ENCODE measurements around the gene MTARC1. TPM values are rescaled to one million over a fixed set of nuclear protein-coding genes. Genes with fewer than 3 reads are reported as not detected.

Gene MTARC1
- total RNA-seq, 4 donors from 2014 or later = 10.0 to 28.8 (median 16.6) TPM

DNA sequence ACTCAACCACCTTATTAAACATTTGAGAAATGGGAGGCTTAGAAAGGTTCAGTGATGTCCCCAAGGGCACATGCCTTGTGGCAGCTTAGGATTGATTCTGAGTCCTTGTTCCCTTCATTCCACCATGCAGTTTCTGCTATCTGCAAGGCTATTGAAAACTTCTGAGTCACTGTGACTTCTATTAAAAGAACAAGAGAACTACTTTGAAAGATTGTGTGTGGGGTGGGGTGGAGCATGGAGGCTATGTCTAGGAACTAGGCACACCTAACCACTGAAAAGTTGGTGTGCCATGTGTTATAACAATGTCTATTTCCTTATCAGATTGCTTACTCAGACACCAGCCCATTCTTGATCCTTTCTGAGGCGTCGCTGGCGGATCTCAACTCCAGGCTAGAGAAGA is 10.8 kb downstream of the MTARC1 start:
- in situ Hi-C loops (cut with MboI; ENCODE audit: low pct_ligation_motif_present in 1 of 4, low pct_unique_long_range_greater_than_20kb in 1 of 4, low sequenced_read_pairs in 3 of 4) = loop anchor here in 3 of 4 donors (25.0 kb wide), 2 partner anchors 110 to 510 kb away; partner anchors contain the start of gene C1orf115 (in 1 of the 3)
- Histone ChIP-seq H3K27me3 (no peaks in the 10 kb centered on the region), H3K4me1 (peaks cover 0 to 17% (median 5%) of the 10 kb centered on the region in 4 donors), H3K36me3 (no peaks in the 10 kb centered on the region), H3K9me3 (no peaks in the 10 kb centered on the region), H3K4me3 (no peak overlapping the region), H3K27ac (peak overlapping the region in 3 of 4 donors; percentile 22 to 63 (median 28))
- TF ChIP-seq EP300 (IDR thresholded peaks at IDR 0.05; ENCODE audit: low read depth) = no peak
- TF ChIP-seq POLR2AphosphoS5 (IDR thresholded peaks at IDR 0.05) = no peak
- TF ChIP-seq, protein P1, sequence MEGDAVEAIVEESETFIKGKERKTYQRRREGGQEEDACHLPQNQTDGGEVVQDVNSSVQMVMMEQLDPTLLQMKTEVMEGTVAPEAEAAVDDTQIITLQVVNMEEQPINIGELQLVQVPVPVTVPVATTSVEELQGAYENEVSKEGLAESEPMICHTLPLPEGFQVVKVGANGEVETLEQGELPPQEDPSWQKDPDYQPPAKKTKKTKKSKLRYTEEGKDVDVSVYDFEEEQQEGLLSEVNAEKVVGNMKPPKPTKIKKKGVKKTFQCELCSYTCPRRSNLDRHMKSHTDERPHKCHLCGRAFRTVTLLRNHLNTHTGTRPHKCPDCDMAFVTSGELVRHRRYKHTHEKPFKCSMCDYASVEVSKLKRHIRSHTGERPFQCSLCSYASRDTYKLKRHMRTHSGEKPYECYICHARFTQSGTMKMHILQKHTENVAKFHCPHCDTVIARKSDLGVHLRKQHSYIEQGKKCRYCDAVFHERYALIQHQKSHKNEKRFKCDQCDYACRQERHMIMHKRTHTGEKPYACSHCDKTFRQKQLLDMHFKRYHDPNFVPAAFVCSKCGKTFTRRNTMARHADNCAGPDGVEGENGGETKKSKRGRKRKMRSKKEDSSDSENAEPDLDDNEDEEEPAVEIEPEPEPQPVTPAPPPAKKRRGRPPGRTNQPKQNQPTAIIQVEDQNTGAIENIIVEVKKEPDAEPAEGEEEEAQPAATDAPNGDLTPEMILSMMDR (IDR thresholded peaks at IDR 0.05) = no peak
- TF ChIP-seq POLR2A (IDR thresholded peaks at IDR 0.05) = no peak
- WGBS, 2 donors (ENCODE audit: low coverage in 1 of 2) = 78 to 79% methylated on average over 3 of the region's 3 CpGs
- intact Hi-C loops (cut with DNase I; ENCODE audit: low total_unique reads) = no loop called here
- DNase-seq = no peak

DNA sequence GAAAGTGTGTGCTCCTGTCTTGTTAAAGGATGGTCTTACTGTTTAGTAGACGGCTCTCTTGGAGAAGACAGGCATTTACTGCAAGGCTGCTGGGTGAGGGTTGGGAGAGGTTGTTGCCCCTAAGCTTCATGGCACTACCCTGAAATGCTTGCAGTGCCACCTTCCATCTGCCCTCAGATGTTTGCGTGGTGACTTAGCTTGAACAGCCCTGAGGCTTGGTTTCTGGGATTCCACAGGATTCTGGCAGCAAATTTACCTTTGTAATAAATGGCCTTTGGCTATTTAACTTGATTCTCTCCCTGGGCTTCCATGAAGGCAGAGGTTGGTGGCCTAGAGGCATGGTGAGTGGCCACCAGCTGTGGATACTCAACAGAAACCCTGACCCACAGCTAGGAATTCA is 11.6 kb downstream of the MTARC1 start:
- H3K4me1 ChIP-seq = peaks cover 0 to 25% (median 7%) of the 10 kb centered on the region in 4 donors
- peak overlapping the region in 2 of 4 donors; percentile 22 to 45 for H3K27ac ChIP-seq
- 80 to 91% methylated on average over 1 to 2 of the region's 2 CpGs for WGBS, 2 donors (ENCODE audit: low coverage in 1 of 2)
- DNase-seq = no peak
- intact Hi-C loops (cut with DNase I; ENCODE audit: low total_unique reads) = no loop called here
- no peaks in the 10 kb centered on the region for H3K27me3 ChIP-seq
- no peak overlapping the region for H3K4me3 ChIP-seq
- no peaks in the 10 kb centered on the region for H3K9me3 ChIP-seq
- TF ChIP-seq POLR2AphosphoS5 (IDR thresholded peaks at IDR 0.05) (no peak), POLR2A (IDR thresholded peaks at IDR 0.05) (no peak), EP300 (IDR thresholded peaks at IDR 0.05; ENCODE audit: low read depth) (no peak)
- TF ChIP-seq, protein P1 (IDR thresholded peaks at IDR 0.05) = no peak
- in situ Hi-C loops (cut with MboI; ENCODE audit: low pct_ligation_motif_present in 1 of 4, low pct_unique_long_range_greater_than_20kb in 1 of 4, low sequenced_read_pairs in 3 of 4) = loop anchor here in 3 of 4 donors (25.0 kb wide), 2 partner anchors 111 to 511 kb away; partner anchors contain the start of gene C1orf115 (in 1 of the 3)
- no peaks in the 10 kb centered on the region for H3K36me3 ChIP-seq

DNA sequence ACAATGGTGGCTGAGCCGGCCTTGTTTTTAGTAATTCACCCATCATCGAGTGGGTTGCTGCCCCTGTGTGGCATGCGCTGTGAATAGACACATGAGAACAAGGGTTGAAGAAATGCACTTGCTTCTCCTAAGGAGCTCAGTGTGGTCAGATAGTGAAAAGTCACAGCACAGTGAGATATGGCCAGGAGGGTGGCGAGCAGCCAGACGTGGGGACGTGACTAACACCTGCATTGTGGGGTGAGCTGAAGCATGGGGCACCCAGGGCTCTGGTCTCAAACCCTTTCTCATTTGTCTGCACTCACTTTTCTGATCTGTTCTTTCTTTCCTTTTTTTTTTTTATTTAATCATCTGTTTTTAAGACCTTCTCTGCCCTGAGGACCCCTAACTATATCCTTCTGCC is 13.5 kb downstream of the MTARC1 start:
- WGBS, 2 donors (ENCODE audit: low coverage in 1 of 2) = 86 to 89% methylated on average over 6 of the region's 6 CpGs
- Histone ChIP-seq H3K27ac (no peak overlapping the region), H3K27me3 (no peaks in the 10 kb centered on the region), H3K4me3 (no peak overlapping the region), H3K36me3 (no peaks in the 10 kb centered on the region), H3K4me1 (peaks cover 0 to 37% (median 6%) of the 10 kb centered on the region in 4 donors), H3K9me3 (no peaks in the 10 kb centered on the region)
- DNase-seq = no peak
- TF ChIP-seq EP300 (IDR thresholded peaks at IDR 0.05; ENCODE audit: low read depth) = no peak
- no peak for TF ChIP-seq POLR2A (IDR thresholded peaks at IDR 0.05)
- TF ChIP-seq POLR2AphosphoS5 (IDR thresholded peaks at IDR 0.05) = no peak
- TF ChIP-seq, protein P1 (IDR thresholded peaks at IDR 0.05) = no peak
- intact Hi-C loops (cut with DNase I; ENCODE audit: low total_unique reads) = no loop called here
- in situ Hi-C loops (cut with MboI; ENCODE audit: low pct_ligation_motif_present in 1 of 4, low pct_unique_long_range_greater_than_20kb in 1 of 4, low sequenced_read_pairs in 3 of 4) = loop anchor here in 2 of 4 donors (25.0 kb wide), 2 partner anchors 637 to 937 kb away; partner anchors contain the start of gene DUSP10 (in 1 of the 2)

DNA sequence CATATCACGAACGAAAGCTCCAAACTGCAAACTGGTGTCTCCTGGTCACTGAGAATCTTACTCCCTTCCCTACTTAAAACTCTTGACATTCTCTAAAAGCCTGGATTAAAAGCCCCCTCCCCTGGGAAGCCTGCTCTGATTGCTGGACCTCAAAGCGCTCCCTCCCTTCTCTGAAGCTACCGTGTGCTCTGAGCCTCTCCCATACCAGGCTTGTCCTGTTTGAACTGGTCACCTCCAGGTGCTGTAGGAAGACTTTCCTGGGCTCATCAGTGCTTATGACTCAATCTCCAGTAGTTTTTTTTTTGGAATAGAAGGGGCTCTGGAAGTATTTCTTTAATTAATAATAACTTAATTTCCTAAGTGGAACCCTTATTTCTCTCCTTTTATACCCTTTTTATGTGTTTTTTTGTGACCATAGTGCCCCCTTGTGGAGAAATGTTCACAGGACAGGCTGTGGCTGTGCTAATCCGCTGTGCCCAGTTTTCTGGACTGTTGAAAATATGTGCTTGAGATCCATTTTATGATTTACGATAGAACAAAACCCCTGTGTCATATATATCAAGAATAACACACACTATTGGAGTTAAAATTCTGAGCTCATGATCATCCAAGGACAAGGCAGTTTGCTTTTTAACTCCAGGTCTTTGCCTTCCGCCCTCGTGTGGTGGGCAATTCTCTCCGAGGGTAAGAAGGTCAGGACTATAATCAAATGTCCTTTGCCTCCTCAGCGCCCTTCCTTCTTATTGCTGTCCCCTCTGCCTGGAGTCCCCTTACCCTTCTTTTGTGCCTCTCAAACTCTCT is 16.9 kb downstream of the MTARC1 start:
- Histone ChIP-seq H3K9me3 (no peaks in the 10 kb centered on the region), H3K27me3 (no peaks in the 10 kb centered on the region), H3K4me1 (peaks cover 0 to 24% (median 4%) of the 10 kb centered on the region in 4 donors), H3K4me3 (no peak overlapping the region), H3K36me3 (no peaks in the 10 kb centered on the region), H3K27ac (peak overlapping the region; percentile 49 to 70 (median 58))
- TF ChIP-seq POLR2AphosphoS5 (IDR thresholded peaks at IDR 0.05) (no peak), EP300 (IDR thresholded peaks at IDR 0.05; ENCODE audit: low read depth) (no peak), POLR2A (IDR thresholded peaks at IDR 0.05) (no peak)
- TF ChIP-seq, protein P1 (IDR thresholded peaks at IDR 0.05) = peak; percentile 75 to 87 (median 78)
- in situ Hi-C loops (cut with MboI; ENCODE audit: low pct_ligation_motif_present in 1 of 4, low pct_unique_long_range_greater_than_20kb in 1 of 4, low sequenced_read_pairs in 3 of 4) (loop anchor here in 2 of 4 donors (25.0 kb wide), 2 partner anchors 634 to 934 kb away; partner anchors contain the start of gene DUSP10 (in 1 of the 2)), intact Hi-C loops (cut with DNase I; ENCODE audit: low total_unique reads) (no loop called here)
- WGBS, 2 donors (ENCODE audit: low coverage in 1 of 2) = 59 to 65% methylated on average over 3 to 10 of the region's 10 CpGs
- DNase-seq = no peak
